ENCODE data around the gene DSCAM. TPM values are rescaled to one million over a fixed set of nuclear protein-coding genes. Genes with fewer than 3 reads are reported as not detected.
"Not testable (repeated sequence)": the region's sequence is repeated elsewhere in the genome, so short reads cannot be mapped to it uniquely, and the experiment has no call there.

The DSCAM gene
- total and polyA plus RNA-seq, 5 donors, result under 0.01 TPM; not detected in 4

DNA sequence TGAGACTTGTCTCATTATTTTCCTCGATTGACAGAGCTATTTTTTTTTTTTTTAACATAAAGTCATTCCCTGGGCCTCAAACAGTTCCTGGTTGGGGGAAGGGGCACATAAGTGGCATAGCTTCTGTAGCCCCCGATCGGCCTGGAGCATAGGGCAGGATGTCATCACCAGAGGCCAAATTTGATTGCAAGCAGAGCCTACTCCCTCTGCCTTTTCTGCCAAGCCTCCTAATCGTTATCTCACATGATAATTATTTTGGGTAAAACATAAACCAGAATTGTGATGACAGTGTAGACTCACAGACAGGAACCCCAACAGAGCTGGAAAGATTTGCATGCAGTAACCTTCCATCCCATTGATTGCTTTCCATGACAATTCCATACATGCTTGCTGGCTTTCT is 574.9 kb downstream of the DSCAM start:
- DNase-seq, result no peak
- H3K4me1 ChIP-seq (ENCODE audit: control insufficient read depth, insufficient read depth, low read length), result no peaks in the 10 kb centered on the region
- no peak for ATAC-seq
- 21% methylated on average over 4 of the region's 4 CpGs for WGBS
- H3K27me3 ChIP-seq (ENCODE audit: control insufficient read depth, insufficient read depth), result no peaks in the 10 kb centered on the region
- no peak overlapping the region for H3K27ac ChIP-seq (ENCODE audit: low read length)
- intact Hi-C loops (cut with DNase I), result no loop called here
- H3K4me3 ChIP-seq (ENCODE audit: low read length), result no peak overlapping the region
- no peaks in the 10 kb centered on the region for H3K9me3 ChIP-seq (ENCODE audit: control insufficient read depth, low read length)

DNA sequence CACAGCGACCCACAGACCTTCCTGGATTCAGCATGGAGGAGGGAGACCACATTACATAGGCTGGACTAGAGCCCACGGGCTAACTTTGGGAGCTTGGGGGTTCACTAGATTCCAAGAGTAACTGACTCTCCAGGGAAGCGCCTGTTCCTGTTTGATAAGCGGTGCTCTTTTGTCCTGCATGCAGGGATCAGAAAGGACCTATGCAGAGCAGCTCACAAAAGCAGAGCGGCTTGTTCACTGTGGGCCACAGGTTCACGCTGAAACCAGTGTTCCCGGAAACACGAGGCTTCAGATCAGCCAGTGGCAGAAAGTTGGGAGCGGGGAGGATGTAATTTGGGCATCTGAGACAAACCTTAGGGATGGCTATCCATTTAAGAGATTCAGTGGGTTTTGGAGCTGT is 575.8 kb downstream of the DSCAM start:
- no peaks in the 10 kb centered on the region for H3K9me3 ChIP-seq (ENCODE audit: control insufficient read depth, low read length)
- DNase-seq, result no peak
- intact Hi-C loops (cut with DNase I), result no loop called here
- no peak for ATAC-seq
- H3K27ac ChIP-seq (ENCODE audit: low read length), result no peak overlapping the region
- 57% methylated on average over 9 of the region's 9 CpGs for WGBS
- no peaks in the 10 kb centered on the region for H3K4me1 ChIP-seq (ENCODE audit: control insufficient read depth, insufficient read depth, low read length)
- no peak overlapping the region for H3K4me3 ChIP-seq (ENCODE audit: low read length)
- H3K27me3 ChIP-seq (ENCODE audit: control insufficient read depth, insufficient read depth), result no peaks in the 10 kb centered on the region

DNA sequence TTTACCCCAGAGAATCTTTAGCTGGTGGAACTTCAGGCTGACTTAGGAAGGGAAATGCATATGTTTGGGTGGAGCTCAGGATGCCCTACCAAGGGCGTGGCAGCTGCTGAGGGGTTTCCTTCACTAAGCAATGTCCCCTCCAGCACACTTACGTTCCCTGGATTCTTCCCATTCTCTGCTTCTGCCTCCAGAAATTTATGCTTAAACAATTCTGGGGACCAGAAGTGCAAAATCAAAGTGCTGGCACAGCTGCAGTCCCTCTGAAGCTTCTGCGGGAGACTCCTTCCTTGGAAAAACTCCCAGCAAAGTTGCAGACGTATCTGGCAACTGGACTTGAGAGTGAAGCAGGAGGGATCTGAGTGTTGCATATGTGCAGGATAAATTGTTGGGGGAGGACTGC is 576.9 kb downstream of the DSCAM start:
- WGBS, result 36% methylated on average over 4 of the region's 4 CpGs

DNA sequence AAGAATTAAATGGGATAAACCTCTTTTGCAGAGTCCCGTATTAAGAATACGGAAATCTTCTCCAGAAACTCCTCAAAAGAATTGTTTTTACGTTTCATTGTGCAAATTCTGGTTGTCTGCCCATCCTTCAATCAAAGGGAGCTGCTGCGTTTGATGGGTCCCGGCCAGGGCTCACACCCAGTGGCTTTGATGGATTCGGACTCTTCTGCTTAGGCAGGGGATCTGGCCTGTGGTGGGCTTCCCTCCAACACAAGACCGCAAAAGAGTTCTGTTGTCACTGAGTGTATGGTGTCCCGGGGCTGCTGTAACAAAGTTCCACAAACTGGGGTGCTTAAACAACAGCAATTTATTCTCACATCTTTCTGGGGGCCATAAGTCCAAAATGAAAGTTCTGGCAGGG is 577.7 kb downstream of the DSCAM start:
- intact Hi-C loops (cut with DNase I), result no loop called here

More for the DNA sequence above, 576.9 kb downstream of the DSCAM start:
- H3K27me3 ChIP-seq (ENCODE audit: control insufficient read depth, insufficient read depth), result no peaks in the 10 kb centered on the region
- H3K27ac ChIP-seq (ENCODE audit: low read length), result no peak overlapping the region
- no peaks in the 10 kb centered on the region for H3K4me1 ChIP-seq (ENCODE audit: control insufficient read depth, insufficient read depth, low read length)
- no peaks in the 10 kb centered on the region for H3K9me3 ChIP-seq (ENCODE audit: control insufficient read depth, low read length)
- intact Hi-C loops (cut with DNase I), result no loop called here
- DNase-seq (no peak), ATAC-seq (no peak)
- no peak overlapping the region for H3K4me3 ChIP-seq (ENCODE audit: low read length)

DNA sequence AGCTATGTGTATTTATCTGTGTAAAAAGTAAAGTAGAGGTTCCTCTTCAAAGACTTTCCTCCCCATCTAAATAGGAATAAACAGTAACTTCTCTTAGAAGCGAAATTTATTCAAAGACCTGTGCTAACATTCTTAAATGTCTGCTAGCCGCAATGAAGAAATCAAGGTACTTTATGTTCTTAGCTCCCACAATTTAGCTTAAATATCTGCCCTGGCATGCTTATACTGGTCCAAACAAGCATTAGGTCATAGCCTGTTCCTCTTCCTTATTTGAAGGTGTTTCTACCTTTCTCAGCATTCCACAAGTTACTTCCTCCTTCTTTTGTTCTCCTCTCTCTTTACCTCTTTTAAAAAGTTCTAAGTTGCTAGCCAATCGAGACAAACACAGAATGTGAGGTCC is 588.5 kb downstream of the DSCAM start:
- H3K27ac ChIP-seq (ENCODE audit: low read length); H3K9me3 ChIP-seq (ENCODE audit: control insufficient read depth, low read length); H3K4me3 ChIP-seq (ENCODE audit: low read length); H3K4me1 ChIP-seq (ENCODE audit: control insufficient read depth, insufficient read depth, low read length); H3K27me3 ChIP-seq (ENCODE audit: control insufficient read depth, insufficient read depth); intact Hi-C loops (cut with DNase I); DNase-seq; ATAC-seq: not testable (repeated sequence)
- 82% methylated on average over 3 of the region's 3 CpGs for WGBS

More for the DNA sequence above, 577.7 kb downstream of the DSCAM start:
- H3K27me3 ChIP-seq (ENCODE audit: control insufficient read depth, insufficient read depth), result no peaks in the 10 kb centered on the region
- no peak for ATAC-seq
- no peak overlapping the region for H3K27ac ChIP-seq (ENCODE audit: low read length)
- H3K4me3 ChIP-seq (ENCODE audit: low read length), result no peak overlapping the region
- no peaks in the 10 kb centered on the region for H3K4me1 ChIP-seq (ENCODE audit: control insufficient read depth, insufficient read depth, low read length)
- H3K9me3 ChIP-seq (ENCODE audit: control insufficient read depth, low read length), result no peaks in the 10 kb centered on the region
- 83% methylated on average over 8 of the region's 8 CpGs for WGBS
- DNase-seq, result no peak

DNA sequence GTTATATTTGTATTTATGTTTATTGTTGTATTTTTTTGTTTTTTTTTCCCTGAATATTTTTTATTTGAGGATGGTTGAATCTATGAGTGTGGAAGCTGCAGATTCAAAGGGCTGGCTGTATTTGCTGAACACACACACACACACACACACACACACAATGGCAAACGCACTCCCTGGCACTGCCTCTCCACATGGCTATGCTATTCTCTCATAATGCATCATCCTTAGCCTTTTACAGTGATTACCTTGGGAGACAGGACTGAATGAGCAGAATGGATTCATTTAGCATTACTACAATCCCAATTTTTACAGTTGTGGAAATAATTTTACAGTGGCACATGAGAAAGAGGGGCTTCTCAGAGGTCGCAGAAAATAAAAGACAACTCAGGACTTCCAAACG is 589.6 kb downstream of the DSCAM start:
- DNase-seq, result no peak
- Histone ChIP-seq H3K27ac (ENCODE audit: low read length) (no peak overlapping the region), H3K27me3 (ENCODE audit: control insufficient read depth, insufficient read depth) (no peaks in the 10 kb centered on the region), H3K9me3 (ENCODE audit: control insufficient read depth, low read length) (no peaks in the 10 kb centered on the region), H3K4me1 (ENCODE audit: control insufficient read depth, insufficient read depth, low read length) (no peaks in the 10 kb centered on the region), H3K4me3 (ENCODE audit: low read length) (no peak overlapping the region)
- 78% methylated on average over 3 of the region's 3 CpGs for WGBS
- ATAC-seq, result no peak
- intact Hi-C loops (cut with DNase I), result no loop called here

DNA sequence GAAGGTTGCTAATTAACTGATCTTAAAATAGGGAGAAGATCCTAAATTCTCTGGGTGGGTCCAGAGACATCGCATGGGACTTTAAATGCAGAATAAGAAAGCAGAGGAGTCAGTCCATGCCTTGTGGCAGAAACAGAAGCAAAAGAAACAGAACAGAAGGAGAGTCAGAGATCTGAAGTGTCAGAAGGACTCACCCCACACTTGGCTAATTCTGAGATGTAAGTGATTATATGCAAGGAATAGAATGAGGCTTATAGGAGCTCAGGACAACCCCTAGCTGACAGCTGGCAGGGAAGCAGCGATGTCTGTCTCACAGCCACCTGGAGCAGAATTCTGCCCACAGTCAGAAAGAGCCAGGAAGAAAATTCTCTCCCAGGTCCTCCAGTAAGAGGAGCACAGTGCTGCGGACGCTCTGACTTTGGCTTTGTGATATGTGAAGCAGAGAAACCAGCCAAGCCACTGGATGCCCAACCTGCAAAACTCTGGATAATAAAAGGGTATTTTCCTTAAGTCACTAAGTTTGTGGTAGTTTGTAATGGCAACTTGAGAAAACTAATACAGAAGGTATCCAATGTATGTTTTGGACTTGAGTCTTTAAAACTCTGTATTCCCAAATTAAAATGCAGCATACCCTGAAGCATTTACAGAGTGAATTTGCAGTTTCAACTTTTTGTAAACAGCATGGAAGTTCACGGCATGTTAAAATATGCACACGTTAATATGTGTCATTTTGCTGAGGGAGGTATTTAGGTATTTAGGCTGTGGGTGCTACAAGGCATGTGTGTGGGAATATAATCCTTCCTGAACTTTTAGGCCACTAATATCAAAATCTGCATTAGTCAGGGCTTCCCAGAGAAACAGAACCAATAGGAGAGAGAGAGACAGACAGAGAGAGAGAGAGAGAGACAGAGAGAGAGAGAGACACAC is 591.2 kb downstream of the DSCAM start:
- Histone ChIP-seq H3K27ac (ENCODE audit: low read length) (no peak overlapping the region), H3K27me3 (ENCODE audit: control insufficient read depth, insufficient read depth) (no peaks in the 10 kb centered on the region), H3K4me3 (ENCODE audit: low read length) (no peak overlapping the region), H3K9me3 (ENCODE audit: control insufficient read depth, low read length) (peaks cover 3% of the 10 kb centered on the region), H3K4me1 (ENCODE audit: control insufficient read depth, insufficient read depth, low read length) (no peaks in the 10 kb centered on the region)
- WGBS, result 85% methylated on average over 6 of the region's 6 CpGs
- intact Hi-C loops (cut with DNase I), result no loop called here
- no peak for DNase-seq
- ATAC-seq, result no peak

DNA sequence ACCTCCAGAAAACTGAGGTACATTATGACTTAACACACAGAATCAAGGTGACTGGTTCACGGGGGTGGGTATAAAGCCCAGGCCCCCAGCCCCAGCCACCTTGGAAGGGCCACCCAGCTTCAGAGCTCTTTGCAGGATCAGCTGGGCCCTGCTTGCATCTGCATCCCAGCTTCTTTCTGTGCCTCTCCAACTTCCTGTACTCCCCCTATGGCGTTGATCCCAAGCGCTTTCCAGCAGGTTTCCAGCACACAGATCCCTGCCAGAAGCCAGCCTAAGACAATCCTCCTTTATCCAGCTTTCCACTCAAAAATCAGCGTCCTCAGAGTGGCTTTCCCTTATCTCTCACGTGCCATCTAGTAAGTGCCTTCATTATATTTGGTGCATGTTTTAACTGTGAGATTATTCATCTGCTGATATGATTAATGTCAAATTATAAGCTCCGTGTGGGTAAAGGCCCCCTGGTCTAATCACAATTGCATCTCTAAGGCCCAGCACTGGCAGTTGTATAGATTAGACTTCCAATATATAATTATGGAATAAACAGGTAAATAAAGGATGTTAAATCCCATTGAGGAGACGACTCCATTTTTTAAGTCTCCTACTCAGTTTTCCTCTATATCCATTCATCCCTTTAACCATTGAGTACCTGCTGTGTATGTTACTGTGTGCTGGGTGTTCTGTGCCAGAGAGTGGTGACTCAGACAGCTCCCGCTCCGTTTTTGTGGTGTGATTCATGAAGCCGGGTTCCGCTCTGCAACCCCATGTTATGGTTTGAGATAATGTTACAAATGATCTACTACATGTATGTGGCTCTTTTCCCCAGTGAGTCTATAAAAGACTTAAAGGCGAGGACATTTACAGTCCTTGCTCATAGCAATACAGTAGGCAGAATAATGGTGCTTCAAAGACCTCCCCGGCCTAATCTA is 592.2 kb downstream of the DSCAM start:
- intact Hi-C loops (cut with DNase I), result no loop called here
- Histone ChIP-seq H3K4me1 (ENCODE audit: control insufficient read depth, insufficient read depth, low read length) (no peaks in the 10 kb centered on the region), H3K4me3 (ENCODE audit: low read length) (no peak overlapping the region), H3K27ac (ENCODE audit: low read length) (no peak overlapping the region), H3K27me3 (ENCODE audit: control insufficient read depth, insufficient read depth) (no peaks in the 10 kb centered on the region), H3K9me3 (ENCODE audit: control insufficient read depth, low read length) (peaks cover 3% of the 10 kb centered on the region)
- no peak for DNase-seq
- ATAC-seq, result no peak
- 57% methylated on average over 13 of the region's 13 CpGs for WGBS

DNA sequence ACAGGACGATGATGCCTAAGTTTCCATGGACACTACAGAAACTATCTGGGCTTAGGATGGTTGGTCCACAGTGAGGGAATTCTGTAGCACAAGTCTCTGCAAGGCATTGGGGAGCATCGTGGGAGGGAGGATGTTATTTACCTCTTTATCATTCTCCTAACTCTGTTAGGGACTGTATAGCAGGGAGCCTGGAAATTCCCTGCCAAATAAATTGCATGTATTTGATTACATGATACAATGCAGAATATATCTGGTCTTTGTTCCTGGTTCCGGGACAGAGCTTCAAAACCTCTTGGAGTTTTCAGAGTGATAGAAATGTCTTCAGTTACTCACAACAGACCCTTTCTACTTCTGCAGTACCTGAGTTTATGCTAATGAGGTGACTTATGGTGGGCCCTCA is 593.8 kb downstream of the DSCAM start:
- no peak overlapping the region for H3K4me3 ChIP-seq (ENCODE audit: low read length)
- DNase-seq, result no peak
- no peaks in the 10 kb centered on the region for H3K27me3 ChIP-seq (ENCODE audit: control insufficient read depth, insufficient read depth)
- H3K9me3 ChIP-seq (ENCODE audit: control insufficient read depth, low read length), result peaks cover 3% of the 10 kb centered on the region
- H3K4me1 ChIP-seq (ENCODE audit: control insufficient read depth, insufficient read depth, low read length), result no peaks in the 10 kb centered on the region
- intact Hi-C loops (cut with DNase I), result no loop called here
- WGBS, result 86% methylated on average over 3 of the region's 3 CpGs
- H3K27ac ChIP-seq (ENCODE audit: low read length), result no peak overlapping the region
- ATAC-seq, result no peak

DNA sequence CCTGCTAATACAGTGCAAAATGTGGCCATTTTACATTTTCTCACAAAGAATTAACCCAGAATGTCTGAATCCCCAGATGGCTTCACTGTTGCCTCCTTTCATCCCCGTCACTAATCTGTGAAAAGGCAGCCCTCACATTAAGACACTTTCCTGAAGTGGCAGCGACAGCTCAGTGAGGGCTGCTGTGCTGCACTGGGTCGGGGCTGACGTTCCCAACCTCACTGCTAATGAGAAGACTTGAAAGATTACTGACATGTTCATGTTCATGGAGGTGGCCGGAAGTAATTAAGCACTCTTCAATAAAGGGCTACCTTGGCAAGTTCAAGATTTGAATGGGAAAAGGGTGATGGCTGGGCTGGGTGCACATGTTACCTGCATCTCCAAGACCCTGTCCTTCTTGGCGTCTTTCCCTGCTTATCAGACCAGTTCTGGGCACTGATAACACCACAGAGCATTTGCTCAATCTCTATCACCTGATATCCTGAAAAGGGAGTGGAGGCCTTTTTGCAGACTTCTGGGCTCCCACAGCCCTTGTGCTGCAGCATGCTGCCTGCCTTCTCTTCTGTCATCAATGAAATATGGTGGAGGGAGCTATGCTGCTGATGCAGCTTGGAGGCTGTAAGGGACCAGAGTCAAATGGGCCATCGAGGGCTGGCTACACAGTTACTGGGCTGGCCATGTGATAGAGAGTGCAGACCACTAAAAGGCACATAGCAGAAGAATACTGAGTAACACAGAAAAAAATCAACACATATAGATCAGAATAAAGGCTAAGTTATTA is 596.3 kb downstream of the DSCAM start:
- no peak for ATAC-seq
- peaks cover 3% of the 10 kb centered on the region for H3K9me3 ChIP-seq (ENCODE audit: control insufficient read depth, low read length)
- no peaks in the 10 kb centered on the region for H3K27me3 ChIP-seq (ENCODE audit: control insufficient read depth, insufficient read depth)
- no peaks in the 10 kb centered on the region for H3K4me1 ChIP-seq (ENCODE audit: control insufficient read depth, insufficient read depth, low read length)
- WGBS, result 68% methylated on average over 7 of the region's 7 CpGs
- no peak overlapping the region for H3K27ac ChIP-seq (ENCODE audit: low read length)
- intact Hi-C loops (cut with DNase I), result no loop called here
- H3K4me3 ChIP-seq (ENCODE audit: low read length), result no peak overlapping the region
- DNase-seq, result no peak

All from right cardiac atrium (tissue), 5 donors.